Duodenal mucosa (tissue), 2 donors: ENCODE results near the gene FDX1.

Source experiments
- H3K27ac ChIP-seq: one replicate; pipeline ENCODE4 v1.7.0; 2013; ENCODE audit warnings: low read depth, low read length
- H3K27me3 ChIP-seq, 2 donors: one replicate each; pipeline ENCODE4 v1.7.0; 2013; ENCODE audit warnings: low read length in 2 of 2, control low read depth in 1 of 2; ENCODE audit not compliant: insufficient read depth in 2 of 2, control insufficient read depth in 1 of 2
- H3K36me3 ChIP-seq, 2 donors: one replicate each; pipeline ENCODE4 v1.7.0; 2013; ENCODE audit warnings: low read length in 2 of 2, control low read depth in 1 of 2; ENCODE audit not compliant: insufficient read depth in 2 of 2, control insufficient read depth in 1 of 2
- H3K4me1 ChIP-seq, 2 donors: one replicate each; pipeline ENCODE4 v1.7.0; 2013; ENCODE audit warnings: low read length in 2 of 2, control low read depth in 1 of 2; ENCODE audit not compliant: insufficient read depth in 2 of 2, control insufficient read depth in 1 of 2
- H3K4me3 ChIP-seq, 2 donors: one replicate each; pipeline ENCODE4 v1.7.0; 2013; ENCODE audit warnings: low read length in 2 of 2, low read depth in 1 of 2
- H3K9ac ChIP-seq, 2 donors: one replicate each; pipeline ENCODE4 v1.7.0; 2013; ENCODE audit warnings: low read length in 2 of 2, low read depth in 1 of 2
- H3K9me3 ChIP-seq, 2 donors: one replicate each; pipeline ENCODE4 v1.7.0; 2013; ENCODE audit warnings: low read length in 2 of 2, control low read depth in 1 of 2; ENCODE audit not compliant: control insufficient read depth in 1 of 2

The FDX1 gene

DNA sequence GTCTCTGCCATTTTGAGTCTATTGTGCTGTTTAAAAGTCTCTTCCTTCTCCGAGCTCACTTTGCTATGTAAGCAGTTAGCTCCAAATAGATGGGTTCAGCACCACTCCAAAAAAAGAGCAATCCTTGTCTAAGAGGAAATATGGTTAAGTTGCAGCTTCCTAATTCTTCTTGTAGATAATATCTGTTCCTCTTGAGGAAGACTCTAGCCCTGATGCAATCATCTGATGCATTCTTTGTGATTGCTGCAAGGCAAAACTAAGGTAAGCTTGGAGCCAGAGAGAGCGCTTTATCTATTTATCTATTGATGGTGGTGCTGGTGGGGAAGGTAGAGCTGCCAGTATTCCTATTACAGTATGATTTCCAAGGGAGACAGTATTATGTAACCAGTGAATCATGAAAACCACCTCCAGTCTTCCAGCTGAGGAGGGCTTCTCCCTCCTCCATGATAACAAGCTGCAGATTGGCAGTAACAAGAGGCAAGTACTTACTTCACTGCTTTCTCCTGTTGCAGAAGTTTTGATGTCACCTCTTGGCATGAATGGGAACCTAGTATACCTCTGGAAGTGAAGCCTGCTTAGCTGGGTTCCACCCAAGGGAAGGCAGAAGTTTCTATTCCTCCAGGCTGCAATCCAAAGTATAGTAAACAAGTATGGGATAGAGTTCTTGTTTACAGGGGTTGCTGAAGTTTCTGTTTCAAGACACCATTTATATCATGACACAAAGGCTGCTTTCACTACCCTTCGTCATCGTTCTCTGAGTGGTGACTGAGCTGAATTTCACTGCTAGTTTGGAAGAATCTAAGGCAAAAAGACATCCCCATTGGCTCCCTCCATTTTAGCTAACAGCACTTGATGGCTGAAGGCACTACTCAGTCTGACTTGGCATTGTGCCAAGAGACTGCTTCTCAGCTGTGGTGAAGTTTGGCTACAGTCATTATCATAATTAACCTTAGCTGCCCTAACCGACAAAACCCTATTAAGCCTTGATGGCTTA lies 49.7 kb downstream of the FDX1 start:
- Histone ChIP-seq H3K9me3 (no peaks in the 10 kb centered on the region), H3K36me3 (no peaks in the 10 kb centered on the region), H3K9ac (no peak overlapping the region), H3K4me3 (peak overlapping the region; percentile 3 to 16), H3K27ac (no peak overlapping the region), H3K27me3 (no peaks in the 10 kb centered on the region), H3K4me1 (peaks cover 3 to 5% of the 10 kb centered on the region in 2 donors)

DNA sequence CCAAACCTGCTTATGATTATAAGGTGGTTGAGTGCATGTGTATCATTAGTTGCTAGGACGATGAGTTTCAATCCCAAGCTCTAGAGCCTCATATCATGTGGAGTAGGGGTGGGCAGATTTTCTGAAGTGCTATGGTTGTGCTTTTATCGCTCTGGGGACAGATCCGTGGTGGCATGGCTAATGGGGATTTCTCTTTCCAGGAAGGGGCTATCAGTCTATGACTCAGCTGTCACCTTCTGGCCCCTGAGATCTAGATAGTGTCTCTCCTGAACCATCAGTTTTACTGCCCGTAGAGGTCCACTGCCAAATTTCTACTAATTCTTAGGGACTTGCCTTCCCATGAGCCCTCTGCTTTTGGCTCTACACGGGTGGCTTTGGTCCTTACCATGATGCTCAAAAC lies 51.8 kb downstream of the FDX1 start:
- H3K9me3 ChIP-seq, result no peaks in the 10 kb centered on the region
- H3K9ac ChIP-seq, result no peak overlapping the region
- H3K4me1 ChIP-seq, result peaks cover 3 to 5% of the 10 kb centered on the region in 2 donors
- H3K4me3 ChIP-seq, result no peak overlapping the region
- H3K36me3 ChIP-seq, result no peaks in the 10 kb centered on the region
- H3K27me3 ChIP-seq, result no peaks in the 10 kb centered on the region
- H3K27ac ChIP-seq, result no peak overlapping the region

DNA sequence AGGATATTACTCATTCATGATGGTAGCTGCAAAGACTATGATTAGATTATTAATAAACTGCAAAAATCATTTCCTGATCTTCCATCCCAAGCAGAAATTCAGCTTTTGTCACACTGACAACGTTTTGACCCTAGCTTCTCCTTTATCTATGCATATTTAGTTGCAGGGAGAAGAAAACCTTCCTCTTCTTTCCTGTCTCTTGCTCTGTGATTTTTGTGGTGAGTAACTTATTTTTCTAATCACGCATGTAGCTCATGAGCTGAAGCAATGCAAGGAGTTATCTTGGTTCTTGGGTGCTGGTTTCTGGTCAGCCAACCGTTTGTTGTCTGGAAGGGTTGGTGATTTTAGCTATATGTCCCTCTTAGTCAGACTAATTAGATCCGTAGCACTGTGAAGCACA lies 56.4 kb downstream of the FDX1 start:
- Histone ChIP-seq H3K4me3 (no peak overlapping the region), H3K36me3 (no peaks in the 10 kb centered on the region), H3K9ac (no peak overlapping the region), H3K4me1 (no peaks in the 10 kb centered on the region), H3K27ac (no peak overlapping the region), H3K27me3 (no peaks in the 10 kb centered on the region), H3K9me3 (no peaks in the 10 kb centered on the region)

DNA sequence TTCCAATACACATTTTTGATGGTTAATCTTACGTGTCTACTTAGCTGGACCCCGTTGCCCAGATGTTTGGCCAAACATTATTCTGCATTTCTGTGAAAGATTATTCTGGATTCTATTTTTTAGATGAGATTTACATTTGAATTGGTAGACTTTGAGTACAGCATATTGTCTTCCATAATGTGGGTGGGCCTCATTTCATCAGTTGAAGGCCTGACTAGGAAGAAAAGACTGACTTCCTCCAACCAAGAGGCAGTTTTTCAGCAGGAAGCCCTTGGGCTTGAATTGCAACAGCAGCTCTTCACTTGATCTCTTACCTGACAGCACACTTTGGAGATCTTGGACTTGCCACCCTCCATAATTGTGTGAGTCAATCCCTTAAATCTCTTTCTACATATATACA lies 58.7 kb downstream of the FDX1 start:
- H3K9ac ChIP-seq, result no peak overlapping the region
- H3K9me3 ChIP-seq, result no peaks in the 10 kb centered on the region
- H3K27me3 ChIP-seq, result no peaks in the 10 kb centered on the region
- H3K27ac ChIP-seq, result no peak overlapping the region
- no peaks in the 10 kb centered on the region for H3K36me3 ChIP-seq
- no peaks in the 10 kb centered on the region for H3K4me1 ChIP-seq
- no peak overlapping the region for H3K4me3 ChIP-seq

DNA sequence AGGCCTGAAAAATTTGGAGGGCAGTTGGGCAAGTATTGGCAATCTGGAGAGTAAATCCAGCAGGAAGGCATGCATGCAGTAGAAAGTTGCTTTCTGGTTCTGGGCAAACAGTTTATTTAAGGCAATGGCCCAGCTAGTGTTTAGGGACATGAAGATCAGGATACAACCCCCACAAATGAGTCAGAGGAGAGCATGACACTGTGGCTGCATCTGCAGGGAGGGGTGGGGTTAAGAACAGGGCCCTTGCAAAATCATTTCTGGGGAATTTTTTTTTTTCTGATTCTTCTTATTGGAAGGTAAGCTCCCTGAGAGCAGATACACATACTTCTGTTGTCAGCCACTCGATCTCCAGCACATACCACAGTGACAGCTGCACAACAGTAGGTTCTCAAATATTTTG lies 61.1 kb downstream of the FDX1 start:
- Histone ChIP-seq H3K4me1 (no peaks in the 10 kb centered on the region), H3K36me3 (no peaks in the 10 kb centered on the region), H3K27me3 (no peaks in the 10 kb centered on the region), H3K4me3 (no peak overlapping the region), H3K9ac (no peak overlapping the region), H3K9me3 (no peaks in the 10 kb centered on the region), H3K27ac (no peak overlapping the region)

DNA sequence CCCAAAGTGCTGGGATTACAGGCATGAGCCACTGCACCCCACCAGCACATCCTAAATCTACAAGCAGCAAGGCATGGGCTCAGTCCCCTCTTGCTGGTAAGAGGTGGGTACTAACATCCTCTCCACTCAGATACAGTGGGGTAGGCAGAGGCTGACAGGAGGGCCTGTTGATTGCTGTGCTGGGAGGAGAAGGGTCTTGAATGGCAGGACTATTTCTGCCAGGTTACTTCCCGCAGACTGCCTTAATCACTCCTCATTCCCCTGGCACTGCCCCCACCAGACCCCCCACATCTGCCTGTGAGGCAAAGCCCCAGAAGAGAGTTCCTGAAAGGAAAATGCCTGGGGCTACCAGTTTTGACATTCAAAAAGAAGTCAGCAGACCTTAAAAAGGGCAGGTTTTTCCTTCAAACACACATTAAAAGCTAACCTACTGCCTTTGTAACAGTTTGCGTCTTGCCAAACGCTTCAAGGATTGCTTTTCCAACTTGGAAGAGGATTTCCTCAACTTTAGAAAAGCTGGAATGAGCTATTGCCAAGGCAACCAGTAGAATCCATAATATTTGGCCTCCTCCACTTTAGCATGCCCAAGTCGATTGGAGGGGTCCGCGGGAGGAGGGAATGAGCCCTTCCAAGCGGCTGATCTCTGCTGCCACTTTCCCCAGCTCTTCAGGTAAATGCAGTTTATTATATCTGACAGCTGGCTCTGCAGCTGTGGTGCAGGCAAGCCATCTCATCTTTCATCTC lies 62.0 kb downstream of the FDX1 start:
- Histone ChIP-seq H3K27ac (no peak overlapping the region), H3K9me3 (no peaks in the 10 kb centered on the region), H3K36me3 (no peaks in the 10 kb centered on the region), H3K4me3 (no peak overlapping the region), H3K4me1 (no peaks in the 10 kb centered on the region), H3K27me3 (no peaks in the 10 kb centered on the region), H3K9ac (no peak overlapping the region)

DNA sequence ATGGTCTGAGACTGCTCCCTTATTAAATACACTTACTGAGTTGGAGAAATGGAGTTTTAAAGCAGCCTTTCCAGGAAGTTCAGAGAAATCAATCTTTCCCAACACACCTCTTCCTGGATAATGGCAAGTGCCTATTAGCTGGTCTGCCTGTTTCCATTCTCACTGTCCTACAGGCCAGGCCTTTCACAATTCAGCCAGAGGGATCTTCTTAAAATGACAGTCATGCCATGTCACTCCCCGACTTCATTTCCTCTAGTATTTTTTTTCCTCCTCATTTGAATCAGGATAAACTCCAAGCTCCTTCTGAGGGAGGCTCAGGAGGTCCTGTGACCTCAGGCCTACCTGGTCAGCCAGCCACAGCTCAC lies 62.6 kb downstream of the FDX1 start:
- Histone ChIP-seq H3K9ac (no peak overlapping the region), H3K27ac (no peak overlapping the region), H3K4me3 (no peak overlapping the region), H3K4me1 (no peaks in the 10 kb centered on the region), H3K27me3 (no peaks in the 10 kb centered on the region), H3K36me3 (no peaks in the 10 kb centered on the region), H3K9me3 (no peaks in the 10 kb centered on the region)

DNA sequence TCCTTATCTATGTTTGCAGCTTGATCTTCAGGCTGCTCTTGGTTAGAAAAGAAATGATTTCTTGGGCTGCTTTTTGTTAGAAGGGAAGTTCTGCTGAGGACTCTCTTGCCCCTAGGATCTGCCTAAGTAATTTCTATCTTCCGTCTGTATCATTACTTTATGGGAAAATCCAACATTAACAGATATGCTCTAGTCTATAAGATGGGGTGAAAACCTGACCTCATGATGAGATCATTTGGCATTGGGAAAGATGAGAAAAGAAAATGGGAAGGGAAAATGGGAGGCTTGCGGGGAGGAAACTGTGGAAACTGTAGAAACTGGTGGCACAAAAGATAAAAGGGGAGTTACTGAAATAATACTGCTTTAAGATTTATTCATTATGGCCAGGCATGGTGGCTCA lies 63.6 kb downstream of the FDX1 start:
- H3K27ac ChIP-seq, result no peak overlapping the region
- no peak overlapping the region for H3K9ac ChIP-seq
- no peaks in the 10 kb centered on the region for H3K27me3 ChIP-seq
- no peaks in the 10 kb centered on the region for H3K4me1 ChIP-seq
- H3K4me3 ChIP-seq, result no peak overlapping the region
- H3K36me3 ChIP-seq, result no peaks in the 10 kb centered on the region
- no peaks in the 10 kb centered on the region for H3K9me3 ChIP-seq

DNA sequence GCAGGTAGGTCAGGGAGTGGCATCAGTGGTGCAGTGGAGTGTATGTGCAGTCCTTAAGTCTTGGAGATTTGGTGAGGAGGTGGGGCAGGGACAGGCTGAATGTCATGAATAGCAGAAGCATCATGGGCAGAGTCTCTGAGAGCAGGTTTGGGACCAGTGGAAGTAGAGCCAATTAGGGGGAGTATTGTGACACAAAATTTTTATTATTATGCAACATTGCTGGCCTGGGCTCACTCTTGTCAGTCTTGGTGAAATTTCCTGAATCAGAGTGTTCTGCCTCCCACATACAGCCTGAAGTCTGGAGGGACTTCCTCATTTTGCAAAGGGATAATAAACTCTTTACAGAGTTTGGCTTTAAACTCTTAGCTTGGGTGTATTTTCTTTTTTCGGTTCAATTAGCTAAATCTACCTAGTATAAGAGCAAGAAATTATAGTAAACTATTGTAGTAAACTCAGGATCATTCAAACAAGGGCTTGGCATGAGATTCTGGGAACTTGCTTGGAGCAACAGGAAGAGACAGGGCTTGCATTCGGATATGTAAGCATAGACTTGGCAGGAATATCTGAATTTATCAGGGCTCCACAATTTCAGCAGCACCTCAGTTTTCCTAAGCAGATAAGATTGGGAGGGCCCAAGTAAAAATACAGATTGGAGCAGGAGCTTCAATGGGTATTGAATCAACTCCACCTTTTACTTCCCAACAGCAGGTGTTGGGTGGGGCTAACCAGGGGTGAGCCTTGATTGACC lies 67.7 kb downstream of the FDX1 start:
- no peaks in the 10 kb centered on the region for H3K4me1 ChIP-seq
- no peaks in the 10 kb centered on the region for H3K9me3 ChIP-seq
- no peak overlapping the region for H3K27ac ChIP-seq
- no peak overlapping the region for H3K9ac ChIP-seq
- H3K4me3 ChIP-seq, result no peak overlapping the region
- no peaks in the 10 kb centered on the region for H3K36me3 ChIP-seq
- H3K27me3 ChIP-seq, result no peaks in the 10 kb centered on the region

DNA sequence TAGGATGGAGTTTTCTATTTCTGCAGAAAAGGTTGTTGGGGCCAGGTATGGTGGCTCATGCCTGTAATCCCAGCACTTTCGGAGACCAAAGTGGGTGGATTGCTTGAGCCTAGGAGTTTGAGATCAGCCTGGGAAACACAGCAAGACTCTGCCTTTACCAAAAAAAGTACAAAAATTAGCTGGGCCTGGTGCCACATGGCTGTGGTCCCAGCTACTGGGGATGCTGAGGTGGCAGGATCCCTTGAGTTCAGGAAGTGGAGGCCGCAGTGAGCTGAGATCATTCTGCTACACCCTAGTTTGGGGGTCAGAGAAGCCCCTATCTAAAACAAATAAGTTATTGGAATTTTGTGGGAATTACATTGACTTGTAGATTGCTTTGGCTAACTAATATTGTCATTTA lies 71.7 kb downstream of the FDX1 start:
- Histone ChIP-seq H3K36me3 (no peaks in the 10 kb centered on the region), H3K9ac (no peak overlapping the region), H3K27me3 (no peaks in the 10 kb centered on the region), H3K27ac (no peak overlapping the region), H3K9me3 (no peaks in the 10 kb centered on the region), H3K4me3 (no peak overlapping the region), H3K4me1 (no peaks in the 10 kb centered on the region)
